ENCODE measurements around the gene RNASE3.
"Not testable (repeated sequence)": the region's sequence is repeated elsewhere in the genome, so short reads cannot be mapped to it uniquely, and the experiment has no call there.

DNA sequence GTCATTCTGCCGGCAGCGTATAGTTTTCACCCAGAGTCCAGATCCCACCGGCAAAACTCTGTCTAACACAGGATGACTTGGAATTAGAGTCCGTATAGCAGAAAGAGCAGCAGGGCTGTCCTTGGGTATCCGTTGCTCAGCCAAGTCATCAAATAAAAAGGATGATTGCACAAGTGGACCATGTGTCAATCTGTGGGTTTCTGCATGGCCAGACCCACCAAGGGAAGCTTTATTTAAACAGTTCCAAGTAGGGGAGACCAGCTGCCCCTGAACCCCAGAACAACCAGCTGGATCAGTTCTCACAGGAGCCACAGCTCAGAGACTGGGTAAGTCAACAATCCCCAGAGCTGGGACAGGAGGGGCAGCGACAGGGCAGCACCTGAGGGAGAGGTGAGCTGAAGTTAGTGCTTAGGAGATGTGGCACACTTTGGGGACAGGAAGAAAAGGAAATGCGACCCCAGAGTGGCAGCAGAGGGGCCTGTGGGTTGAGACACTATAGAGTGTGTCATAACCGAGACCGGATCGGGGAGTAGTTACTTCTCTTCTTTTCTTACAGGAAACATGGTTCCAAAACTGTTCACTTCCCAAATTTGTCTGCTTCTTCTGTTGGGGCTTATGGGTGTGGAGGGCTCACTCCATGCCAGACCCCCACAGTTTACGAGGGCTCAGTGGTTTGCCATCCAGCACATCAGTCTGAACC lies at the start of gene RNASE3:
- TF ChIP-seq, protein P1, sequence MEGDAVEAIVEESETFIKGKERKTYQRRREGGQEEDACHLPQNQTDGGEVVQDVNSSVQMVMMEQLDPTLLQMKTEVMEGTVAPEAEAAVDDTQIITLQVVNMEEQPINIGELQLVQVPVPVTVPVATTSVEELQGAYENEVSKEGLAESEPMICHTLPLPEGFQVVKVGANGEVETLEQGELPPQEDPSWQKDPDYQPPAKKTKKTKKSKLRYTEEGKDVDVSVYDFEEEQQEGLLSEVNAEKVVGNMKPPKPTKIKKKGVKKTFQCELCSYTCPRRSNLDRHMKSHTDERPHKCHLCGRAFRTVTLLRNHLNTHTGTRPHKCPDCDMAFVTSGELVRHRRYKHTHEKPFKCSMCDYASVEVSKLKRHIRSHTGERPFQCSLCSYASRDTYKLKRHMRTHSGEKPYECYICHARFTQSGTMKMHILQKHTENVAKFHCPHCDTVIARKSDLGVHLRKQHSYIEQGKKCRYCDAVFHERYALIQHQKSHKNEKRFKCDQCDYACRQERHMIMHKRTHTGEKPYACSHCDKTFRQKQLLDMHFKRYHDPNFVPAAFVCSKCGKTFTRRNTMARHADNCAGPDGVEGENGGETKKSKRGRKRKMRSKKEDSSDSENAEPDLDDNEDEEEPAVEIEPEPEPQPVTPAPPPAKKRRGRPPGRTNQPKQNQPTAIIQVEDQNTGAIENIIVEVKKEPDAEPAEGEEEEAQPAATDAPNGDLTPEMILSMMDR (IDR thresholded peaks at IDR 0.05), result not testable (repeated sequence)
- not testable (repeated sequence) for TF ChIP-seq ZFX (IDR thresholded peaks at IDR 0.05; ENCODE audit: borderline replicate concordance)

Measured in 22Rv1 (cell line).